Dermis blood vessel endothelial cell (primary cell): ENCODE results near the gene SP3. TPM values are rescaled to one million over a fixed set of nuclear protein-coding genes. Genes with fewer than 3 reads are reported as not detected.
"Not testable (repeated sequence)": the region's sequence is repeated elsewhere in the genome, so short reads cannot be mapped to it uniquely, and the experiment has no call there.

Experiments
- DNase-seq: peaks from one replicate; pipeline ENCODE4 v3.0.0; 2010
- total RNA-seq: library from RNA; depleted of rRNA; stranded (reverse); fragments of >200 nt; gene quantifications from 2 replicates; pipeline ENCODE4 v1.2.3, GENCODE V29; 2014

The SP3 gene
- total RNA-seq, 1 donor from 2014 or later = 98.9 TPM

DNA sequence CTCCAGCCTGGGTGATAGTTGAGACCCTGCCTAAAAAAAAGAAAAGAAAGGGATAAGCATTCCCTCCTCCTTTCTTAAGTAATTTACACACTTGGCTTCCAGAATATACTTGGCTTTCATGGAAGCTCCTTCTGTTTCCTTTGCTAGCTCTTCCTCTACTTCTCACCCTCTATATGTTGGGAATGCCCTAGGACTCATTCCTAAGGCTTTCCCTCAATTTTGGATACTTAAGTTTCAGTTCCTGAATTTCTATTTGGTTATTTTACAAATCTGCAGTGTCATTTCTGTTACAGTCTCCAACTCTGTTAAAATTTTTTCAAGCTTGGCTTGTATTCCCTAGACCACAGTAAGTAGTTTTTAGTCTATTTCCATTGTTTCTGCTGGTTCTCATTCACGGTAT is 23.6 kb downstream of the SP3 start:
- no peak for DNase-seq

DNA sequence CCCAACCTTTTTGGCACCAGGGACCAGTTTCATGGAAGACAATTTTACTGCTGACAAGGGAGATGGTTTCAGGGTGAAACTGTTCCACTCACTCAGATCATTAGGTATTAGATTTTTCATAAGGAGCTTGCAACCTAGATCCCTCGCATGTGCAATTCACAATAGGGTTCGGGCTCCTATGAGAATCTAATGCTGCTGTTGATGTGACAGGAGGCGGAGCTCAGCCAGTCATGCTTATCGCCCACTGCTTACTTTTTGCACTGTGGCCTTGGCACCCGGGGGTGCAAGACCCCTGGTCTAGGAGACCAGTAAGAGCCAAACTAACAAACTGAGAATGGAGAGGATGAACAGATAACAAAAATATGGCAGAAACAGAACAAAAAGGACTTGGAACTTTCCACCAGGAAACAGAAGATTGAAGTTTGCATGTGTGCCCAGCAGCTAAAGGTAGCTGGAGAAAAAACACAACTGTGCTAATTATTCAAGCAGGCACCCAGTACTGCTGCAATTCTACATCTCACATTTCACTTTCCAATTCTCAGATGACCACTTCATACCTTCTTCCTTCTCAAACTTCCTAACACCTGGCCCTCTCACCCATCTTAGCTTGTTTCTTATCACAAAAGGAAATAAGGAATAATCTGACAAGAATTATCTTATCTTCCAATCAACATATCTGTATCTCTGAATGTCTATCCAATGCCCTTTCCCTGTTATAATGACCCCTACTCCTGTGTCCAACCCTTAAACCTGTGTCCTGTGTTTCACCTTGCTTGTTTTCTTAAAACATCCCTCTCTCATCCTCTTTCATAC is 24.8 kb downstream of the SP3 start:
- DNase-seq = no peak

DNA sequence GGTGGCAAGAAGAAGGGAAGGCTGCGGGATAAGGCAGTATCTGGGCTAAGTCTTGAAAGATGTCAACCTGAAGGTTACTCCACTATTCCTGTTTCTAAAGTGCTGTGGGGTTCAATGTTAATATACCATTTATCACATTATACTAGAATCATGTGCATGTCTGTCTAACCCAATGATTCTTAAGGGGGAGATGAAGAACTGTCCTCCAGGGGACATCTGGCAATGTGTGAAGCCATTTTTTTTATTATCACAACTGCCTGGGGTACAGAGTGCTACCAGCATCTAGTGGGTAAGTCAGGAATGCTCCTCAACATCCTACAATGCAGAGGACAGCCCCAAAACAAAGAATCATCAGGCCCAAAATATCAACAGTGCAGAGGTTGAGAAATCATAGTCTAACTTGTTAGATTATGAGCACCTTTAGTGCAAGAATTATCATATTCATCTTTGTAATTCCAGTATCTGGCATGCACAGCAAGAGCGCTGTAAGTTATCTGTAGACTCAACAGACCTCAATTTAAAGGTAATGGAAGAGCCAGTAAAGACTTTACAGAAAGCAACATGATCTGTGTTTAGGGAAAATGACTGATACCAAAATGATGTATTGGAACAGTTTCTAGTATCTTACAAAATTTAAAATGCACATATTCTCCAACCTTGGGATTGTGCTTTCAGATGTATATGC is 26.3 kb downstream of the SP3 start:
- no peak for DNase-seq

DNA sequence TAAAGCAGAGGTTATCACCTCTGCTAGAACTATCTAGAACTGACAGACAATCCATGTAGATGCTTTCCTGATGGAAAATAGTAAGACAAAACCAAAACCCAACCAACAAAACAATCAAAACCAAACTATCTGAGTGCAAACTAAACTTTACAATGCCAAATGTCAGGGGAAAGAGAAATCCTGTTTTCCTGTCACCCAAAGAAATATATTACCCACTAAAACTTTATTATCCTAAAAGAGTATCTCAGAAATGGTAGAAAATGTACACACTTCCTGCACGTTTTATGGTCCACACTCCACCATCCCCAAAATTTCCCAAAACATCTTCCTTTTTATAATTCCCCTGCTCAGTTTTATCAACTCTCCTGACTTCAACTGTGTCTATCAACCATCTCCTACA is 29.9 kb downstream of the SP3 start:
- no peak for DNase-seq

DNA sequence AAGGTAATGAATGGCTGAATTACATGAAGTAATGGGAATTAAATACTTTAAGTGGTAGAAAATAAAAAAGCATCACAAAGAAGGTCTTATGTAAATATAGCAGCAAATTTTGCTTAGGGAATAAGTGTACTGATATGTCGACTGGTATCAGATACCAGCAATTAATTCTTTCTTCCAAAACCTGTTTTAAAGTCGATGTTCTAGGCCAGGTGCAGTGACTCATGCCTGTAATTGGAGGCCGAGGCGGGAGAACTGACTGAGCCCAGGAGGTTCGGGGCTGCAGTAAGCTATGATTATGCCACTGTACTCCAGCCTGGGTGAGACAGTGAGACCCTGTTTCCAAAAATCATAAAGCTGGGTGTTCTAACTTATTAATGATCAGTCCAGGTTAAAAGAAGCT is 30.3 kb downstream of the SP3 start:
- DNase-seq = no peak

DNA sequence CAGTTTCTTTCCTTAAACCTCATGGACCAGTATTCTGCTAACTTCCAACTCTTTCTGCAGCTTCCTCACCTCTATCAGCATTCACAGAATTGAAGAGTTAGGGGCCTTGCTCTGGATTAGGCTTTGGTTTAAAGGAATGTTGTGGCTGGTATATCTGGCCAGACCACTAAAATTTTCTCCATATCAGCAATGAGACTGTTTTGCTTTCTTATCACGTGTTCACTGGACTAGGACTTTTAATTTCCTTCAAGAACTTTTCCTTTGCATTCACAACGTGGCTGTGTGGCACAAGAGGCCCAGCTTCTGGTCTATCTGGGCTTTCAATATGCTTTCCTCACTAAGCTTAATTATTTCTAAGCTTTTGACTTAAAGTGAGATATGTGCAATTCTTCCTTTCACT is 33.4 kb downstream of the SP3 start:
- DNase-seq = no peak

DNA sequence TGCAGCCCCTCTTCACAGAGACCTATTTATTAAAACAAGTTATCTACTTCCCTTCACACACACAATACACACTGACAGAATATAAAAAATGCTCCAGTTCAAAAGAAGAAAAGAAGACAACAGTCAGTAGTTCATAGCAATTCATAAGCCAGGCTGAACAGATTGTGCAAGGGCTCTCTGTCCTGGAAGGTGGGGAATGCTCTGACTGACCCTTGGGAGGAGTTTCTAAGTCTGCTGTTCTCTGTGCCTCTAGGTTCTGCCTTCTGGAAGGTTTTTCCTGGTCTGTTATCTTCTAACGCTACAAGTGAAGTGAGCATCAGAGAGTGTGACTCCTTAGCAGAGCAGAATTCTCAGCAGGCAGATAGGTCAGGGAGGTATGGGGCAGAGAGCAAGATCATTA is 35.7 kb downstream of the SP3 start:
- no peak for DNase-seq

DNA sequence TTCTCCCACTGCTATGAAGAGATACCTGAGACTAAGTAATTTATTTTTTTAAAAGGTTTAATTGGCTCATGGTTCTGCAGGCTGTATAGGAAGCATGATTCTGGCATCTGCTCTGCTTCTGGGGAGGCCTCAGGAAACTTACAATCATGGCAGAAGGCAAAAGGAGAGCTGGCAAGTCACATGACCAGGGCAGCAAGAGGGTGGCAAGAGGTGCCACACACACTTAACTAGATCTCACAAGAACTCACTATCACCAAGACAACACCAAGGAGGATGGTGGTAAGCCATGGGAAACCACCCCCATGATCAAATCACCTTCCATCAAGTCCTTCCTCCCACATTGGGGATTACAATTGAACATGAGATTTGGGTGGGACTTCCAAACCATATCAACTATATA is 38.3 kb downstream of the SP3 start:
- no peak for DNase-seq

DNA sequence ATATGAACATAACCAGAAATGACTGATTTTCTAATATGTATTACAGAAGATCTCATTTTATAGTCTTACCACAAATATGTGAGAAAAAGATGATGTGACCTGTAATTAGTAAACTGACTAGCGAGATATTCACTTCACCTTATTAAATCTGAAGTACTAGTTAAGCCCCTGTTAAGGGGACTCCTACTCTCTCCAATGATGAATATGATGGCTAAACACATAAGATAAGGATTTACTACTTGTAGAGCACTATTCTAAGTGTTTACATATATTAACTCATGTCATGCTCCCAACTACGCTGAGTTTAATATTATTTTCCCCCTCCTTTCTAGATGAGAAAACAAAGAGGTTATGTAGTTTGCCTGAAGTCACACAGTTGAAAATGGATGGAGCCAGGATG is 40.9 kb downstream of the SP3 start:
- DNase-seq = no peak

DNA sequence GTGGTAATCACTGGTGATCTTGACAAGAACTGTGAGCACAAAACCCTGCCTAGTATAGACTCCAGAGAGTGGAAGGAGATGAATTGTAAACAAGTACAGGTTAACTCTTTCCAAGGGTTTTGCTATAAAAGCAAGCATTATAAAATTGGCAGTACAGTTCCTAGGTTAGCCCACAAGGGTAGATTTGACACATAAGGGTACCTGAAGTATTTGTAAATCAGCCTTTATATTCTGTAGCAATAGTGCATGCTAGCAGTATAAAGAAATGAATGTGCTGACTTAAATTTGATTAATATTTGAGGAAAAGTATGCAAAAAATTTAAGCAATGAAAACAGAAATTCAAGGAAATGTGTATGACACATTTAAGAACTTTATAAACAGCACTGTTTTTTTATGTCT is 42.4 kb downstream of the SP3 start:
- DNase-seq = no peak

DNA sequence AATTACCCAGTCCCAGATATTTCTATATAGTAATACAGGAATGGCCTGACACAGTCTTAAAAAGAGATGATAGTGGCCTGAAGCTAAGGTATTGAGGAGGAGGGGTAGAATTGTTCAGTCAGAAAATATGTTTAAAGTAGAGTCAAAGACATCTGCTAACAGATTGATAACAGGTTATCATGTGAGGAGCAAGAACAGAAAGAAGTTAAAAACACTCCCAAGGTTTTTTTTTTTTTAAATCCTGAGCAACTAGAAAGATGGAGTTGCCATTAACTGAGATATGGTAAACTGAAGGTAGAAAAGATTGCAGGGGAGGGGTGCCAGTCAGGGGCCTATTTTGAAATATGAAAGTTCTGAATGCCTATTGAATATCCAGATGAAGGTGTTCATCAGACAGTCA is 43.1 kb downstream of the SP3 start:
- no peak for DNase-seq

DNA sequence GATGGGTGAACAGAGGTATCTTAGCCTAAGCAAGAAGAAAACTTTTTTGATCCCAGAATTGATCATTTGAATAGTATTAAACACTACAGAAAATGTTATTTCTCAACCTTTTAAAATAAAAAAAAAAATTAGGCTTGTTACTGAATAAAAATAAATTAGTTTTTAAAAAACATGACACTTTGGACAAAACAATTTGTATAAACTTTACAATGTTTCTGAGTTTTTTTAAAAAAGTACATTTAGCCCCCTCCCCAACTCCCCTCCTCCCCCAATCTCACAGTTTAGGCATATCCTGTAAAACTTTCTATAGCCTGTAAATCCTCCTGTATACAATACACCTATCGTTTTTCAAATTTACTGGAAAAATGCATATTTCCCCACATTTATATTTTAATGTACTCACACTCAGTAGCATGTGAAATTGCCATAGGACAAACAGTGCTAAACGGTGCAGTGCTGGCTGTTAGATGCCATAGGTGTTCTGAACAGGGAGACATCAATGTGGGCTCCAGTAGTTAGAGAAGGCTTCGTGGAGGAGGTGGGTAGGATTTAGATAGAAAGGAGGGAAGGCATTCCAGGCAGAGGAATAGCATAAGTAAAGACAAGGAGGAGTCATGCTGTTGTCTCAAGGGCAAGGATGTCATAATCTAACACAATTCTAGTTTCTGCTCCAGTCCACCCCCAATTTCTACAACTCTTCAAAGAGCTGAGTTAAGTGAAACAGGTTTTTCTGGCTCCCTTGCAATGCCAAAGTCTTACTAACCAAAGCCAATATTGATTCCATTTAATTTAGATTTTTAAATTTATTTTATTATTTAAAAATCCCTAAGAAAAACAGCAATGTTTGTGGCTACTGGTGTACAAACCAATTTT is 50.9 kb downstream of the SP3 start:
- no peak for DNase-seq

DNA sequence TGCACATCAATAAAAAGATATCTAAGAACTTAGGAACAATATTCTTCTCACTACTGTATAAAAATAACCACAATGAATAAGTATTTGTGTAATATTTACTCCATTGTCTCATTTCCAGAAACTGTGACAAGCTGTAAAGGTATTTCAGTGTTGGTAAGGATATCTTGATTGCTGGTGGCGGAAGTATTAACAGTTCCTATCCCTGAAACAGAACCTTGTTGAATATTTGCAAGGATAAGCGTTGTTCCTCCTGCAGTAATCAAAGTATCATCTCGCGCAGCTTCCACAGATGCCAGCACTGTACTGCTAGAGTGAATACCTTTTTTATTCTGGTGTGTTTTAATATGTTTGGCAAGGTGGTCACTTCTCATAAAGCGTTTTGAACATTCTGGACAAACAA is 55.3 kb downstream of the SP3 start:
- DNase-seq = no peak

DNA sequence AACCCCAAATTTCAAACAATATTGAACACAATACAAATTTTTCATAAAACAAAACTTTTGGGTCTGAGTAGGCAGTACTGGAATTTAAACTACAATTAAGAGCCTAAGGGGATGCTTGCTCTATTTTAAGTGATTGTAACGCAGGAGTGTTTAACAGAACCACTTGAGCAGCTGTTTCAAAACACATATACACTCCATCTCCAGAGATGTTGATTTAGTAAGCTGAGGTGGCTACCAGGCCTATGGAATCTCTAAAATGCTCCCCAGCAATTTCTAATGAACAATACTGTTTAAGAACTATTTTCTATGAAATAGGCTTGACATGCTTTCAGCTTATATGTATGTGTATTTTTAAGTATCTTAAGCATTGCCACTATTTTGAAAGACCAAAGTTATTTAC is 58.5 kb downstream of the SP3 start:
- DNase-seq = no peak

DNA sequence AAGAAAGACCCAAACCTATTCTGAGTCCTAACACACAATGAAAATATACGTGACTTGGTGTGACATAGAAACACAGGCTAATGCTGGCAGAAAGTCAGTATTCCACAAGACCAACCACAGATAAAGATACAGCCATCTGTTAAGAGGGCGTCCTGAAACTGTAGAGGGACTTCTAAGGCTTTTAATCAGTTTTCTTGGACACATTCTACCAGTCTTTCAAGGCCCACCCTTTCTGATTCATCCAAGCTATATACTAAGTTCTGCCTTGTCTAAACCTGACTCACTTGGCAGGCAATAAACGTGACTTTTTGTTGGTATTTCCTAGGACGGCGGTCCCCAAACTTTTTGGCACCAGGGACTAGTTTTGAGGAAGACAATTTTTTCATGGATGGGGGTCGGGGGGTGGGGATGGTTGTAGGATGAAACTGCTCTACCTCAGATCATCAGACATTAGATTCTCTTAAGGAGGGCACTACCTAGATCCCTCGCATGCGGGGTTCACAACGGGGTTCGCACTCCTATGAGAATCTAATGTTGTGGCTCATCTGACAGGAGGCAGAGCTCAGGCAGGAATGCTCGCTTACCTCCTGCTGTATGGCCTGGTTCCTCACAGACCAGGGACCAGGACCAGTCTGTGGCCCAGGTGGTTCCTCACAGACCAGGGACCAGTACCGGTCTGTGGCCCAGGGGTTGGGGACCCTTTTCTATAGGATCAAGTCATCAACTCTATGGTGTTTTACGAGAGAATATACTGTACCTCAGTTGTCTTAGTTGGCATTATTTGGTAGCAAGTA is 61.4 kb downstream of the SP3 start:
- no peak for DNase-seq

DNA sequence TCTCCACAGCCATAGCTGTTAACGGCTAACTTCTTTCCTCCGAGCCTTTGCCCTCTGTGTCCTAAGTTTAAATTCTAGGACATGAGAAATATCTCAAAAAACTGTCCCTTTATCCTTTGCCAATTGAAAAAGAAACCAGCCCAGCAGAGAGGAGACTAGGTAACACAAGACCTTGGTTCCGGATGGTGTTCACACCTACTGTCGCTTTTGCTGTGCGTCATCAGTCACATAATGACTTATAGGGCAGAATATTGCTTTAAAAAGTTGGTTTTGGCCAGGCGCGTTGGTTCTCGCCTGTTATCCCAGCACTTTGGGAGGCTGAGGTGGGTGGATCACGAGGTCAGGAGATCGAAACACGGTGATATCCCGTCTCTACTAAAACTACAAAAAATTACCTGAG is 66.2 kb downstream of the SP3 start:
- no peak for DNase-seq

DNA sequence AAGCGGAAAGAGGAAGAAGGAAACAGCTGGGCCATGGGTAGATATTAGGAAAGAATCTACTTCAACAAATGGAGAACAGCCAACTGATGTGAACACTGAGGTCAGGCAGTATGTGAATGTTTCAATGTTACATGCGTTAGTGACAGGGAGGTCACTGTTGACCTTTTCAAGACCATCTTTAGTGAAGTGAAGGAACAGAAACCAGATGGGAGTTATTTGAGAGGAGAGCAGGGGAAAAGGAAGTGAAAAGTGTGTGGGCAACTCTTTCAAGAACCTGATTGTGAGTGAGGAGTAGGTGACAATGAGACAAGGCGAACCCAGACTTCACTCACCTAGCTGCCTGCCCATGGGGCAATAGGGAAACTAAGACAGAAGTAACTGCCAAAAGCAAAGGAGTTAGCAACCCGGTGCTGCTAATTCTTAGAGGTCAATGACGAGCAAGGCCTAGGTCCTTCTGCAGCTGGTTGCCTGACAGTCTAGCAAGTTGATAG is 67.0 kb downstream of the SP3 start:
- DNase-seq = no peak

DNA sequence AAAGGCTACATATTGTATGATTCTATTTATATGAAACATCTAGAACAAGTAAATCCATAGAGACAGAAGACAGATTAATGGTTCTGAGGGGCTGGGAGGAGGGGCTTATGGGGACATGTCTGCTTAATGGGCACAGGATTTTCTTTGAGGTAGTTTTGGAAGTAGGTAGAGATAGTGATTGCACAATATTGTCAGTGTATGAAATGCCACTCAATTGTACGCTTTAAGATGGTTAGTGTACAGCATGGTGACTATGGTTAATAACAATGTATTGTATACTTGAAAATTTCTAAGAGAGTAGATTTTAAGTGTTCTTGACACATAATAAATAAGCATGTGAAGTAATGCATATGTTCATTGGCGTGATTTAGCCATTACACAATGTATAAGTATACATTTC is 68.4 kb downstream of the SP3 start:
- DNase-seq = no peak

DNA sequence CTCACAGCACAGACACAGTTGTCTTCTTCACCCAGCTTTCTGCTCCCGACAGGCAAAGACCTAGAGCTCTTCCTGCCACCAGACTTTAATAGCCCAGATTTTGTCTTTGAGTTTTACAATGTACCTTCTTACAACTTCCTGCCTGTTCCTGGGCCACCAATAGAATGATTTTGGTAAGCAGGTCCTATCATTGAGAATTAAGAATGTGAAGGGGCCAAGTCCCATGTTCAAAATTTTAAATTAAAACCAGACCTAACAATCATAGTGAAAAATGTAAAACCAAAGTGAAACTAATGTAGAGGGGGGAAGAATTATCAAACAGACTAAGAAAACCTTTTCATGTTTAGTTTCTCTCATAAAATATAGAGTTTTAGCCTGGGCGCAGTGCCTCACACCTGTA is 72.8 kb downstream of the SP3 start:
- DNase-seq = no peak

DNA sequence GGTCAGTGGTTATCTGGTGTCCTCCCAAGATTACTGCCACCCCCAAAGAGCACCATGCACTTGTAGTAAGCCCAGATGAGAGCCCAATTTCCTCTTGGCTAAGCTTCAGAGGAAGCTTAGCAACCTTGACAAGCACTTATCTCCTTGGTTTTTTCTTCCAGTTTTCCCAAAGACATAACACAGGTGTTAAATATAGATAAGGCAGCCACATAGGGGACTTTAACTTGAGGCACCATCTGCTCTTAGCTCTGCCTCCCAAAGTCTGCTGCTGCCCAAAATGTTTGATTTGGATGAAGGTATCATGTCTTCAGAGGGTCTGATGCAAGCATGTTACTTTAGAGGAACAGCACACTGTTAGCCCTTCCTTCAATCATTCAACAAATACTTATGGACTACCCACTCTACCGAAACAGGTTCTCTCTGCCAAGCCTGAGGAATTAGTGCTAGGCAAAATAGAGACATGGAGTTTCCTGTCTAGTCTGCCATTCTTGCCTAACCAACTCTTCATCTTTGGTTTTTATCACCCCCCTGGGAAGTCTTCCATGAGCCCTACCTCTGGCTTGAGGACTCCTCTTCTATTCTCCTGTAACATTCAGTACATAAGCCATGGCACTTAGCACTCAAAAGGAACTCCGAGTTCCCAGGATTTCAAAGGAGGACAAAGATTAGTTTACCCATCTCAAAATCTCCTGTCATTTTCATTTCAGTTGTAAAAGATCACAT is 73.7 kb downstream of the SP3 start:
- DNase-seq = no peak

DNA sequence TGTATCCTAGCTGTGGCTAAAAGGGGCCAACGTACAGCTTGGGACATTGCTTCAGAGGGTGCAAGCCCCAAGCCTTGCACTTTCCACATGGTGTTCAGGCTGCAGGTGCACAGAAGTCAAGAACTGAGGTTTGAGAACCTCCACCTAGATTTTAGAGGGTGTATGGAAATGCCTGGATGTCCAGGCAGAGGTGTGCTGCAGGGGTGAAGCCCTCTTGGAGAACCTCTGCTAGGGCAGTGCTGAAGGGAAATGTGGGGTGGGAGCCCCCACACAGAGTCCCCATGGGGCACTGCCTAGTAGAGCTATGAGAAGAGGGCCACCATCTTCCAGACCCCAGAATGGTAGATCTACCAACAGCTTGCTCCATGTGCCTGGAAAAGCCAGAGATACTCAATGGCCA is 75.7 kb downstream of the SP3 start:
- not testable (repeated sequence) for DNase-seq

DNA sequence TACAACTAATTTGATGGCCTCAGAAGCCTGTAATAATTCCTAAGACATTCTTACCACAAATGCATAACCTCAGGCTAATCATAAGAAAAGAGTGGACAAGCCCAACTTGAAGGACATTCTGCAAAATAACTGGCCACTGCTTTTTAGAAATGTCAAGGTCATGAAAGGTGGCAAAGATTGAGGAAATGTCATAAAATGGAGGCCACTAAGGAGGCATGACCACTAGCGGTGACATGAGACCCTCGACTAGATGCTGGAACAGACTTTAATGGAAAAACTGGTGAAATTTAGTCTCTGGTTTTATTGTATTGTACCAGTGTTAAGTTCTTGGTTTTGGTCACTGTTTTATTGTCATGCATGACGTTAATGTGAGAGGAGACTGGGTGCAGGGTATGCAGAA is 78.6 kb downstream of the SP3 start:
- DNase-seq = no peak
